Endothelial cell (in vitro differentiated cells): ENCODE data around the gene GAREM2. TPM values are rescaled to one million over a fixed set of nuclear protein-coding genes. Genes with fewer than 3 reads are reported as not detected.
"Not testable (repeated sequence)": the region's sequence is repeated elsewhere in the genome, so short reads cannot be mapped to it uniquely, and the experiment has no call there.

Source experiments
- DNase-seq: peaks from one replicate; pipeline ENCODE4 v3.0.0; 2021; ENCODE audit warnings: low spot score
- H3K27ac Mint-ChIP-seq: one replicate; pipeline ENCODE4 v1.8.0; 2021; ENCODE audit warnings: mixed read lengths, inconsistent platforms; ENCODE audit not compliant: unreplicated experiment
- H3K27me3 Mint-ChIP-seq: one replicate; pipeline ENCODE4 v1.8.0; 2021; ENCODE audit warnings: mild to moderate bottlenecking, moderate library complexity, mixed read lengths, inconsistent platforms; ENCODE audit not compliant: unreplicated experiment
- H3K36me3 Mint-ChIP-seq: one replicate; pipeline ENCODE4 v1.8.0; 2021; ENCODE audit warnings: mild to moderate bottlenecking, low read depth, mixed read lengths, inconsistent platforms; ENCODE audit not compliant: unreplicated experiment
- H3K4me1 Mint-ChIP-seq: one replicate; pipeline ENCODE4 v1.8.0; 2021; ENCODE audit warnings: mild to moderate bottlenecking, mixed read lengths, inconsistent platforms; ENCODE audit not compliant: unreplicated experiment
- H3K4me3 Mint-ChIP-seq: one replicate; pipeline ENCODE4 v1.8.0; 2021; ENCODE audit warnings: mild to moderate bottlenecking, mixed read lengths, inconsistent platforms; ENCODE audit not compliant: unreplicated experiment
- H3K9me3 Mint-ChIP-seq: one replicate; pipeline ENCODE4 v1.8.0; 2021; ENCODE audit warnings: mixed read lengths, inconsistent platforms; ENCODE audit not compliant: unreplicated experiment
- total RNA-seq: library from RNA; stranded (reverse); fragmentation: NEBNext Ultra II Directional; extraction: Animal tissue kit (Norgen Biotek cat#: 25700); gene quantifications from one replicate; pipeline ENCODE4 v1.2.1, GENCODE V29; 2021; ENCODE audit not compliant: unreplicated experiment
- TF ChIP-seq, protein P1 (sequence below): fragments of 200-600 bp; sonication (generic); IDR thresholded peaks from one replicate; pipeline ENCODE4 v1.5.0; 2021; ENCODE audit warnings: antibody characterized with exemption; ENCODE audit not compliant: unreplicated experiment

Gene GAREM2
- total RNA-seq, 1 donor from 2014 or later, result 4.6 TPM

DNA sequence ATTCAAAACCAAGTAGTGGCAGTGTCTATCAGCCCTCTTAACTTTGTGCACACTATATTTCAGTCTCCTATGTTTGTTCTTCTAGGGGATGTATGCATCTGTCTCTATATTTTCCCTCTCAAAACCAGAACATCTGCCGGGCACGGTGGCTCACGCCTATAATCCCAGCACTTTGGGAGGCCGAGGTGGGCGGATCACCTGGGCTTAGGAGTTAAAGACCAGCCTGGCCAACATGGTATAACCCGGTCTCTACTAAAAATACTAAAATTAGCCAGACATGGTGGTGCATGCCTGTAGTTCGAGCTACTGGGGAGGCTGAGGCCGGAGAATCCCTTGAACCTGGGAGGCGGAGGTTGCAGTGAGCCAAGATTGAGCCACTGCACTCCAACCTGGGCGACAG lies 9.9 kb upstream of the GAREM2 start:
- no peak for DNase-seq
- Mint-ChIP-seq H3K9me3 (no peaks in the 10 kb centered on the region), H3K27me3 (peaks cover 2% of the 10 kb centered on the region), H3K4me3 (no peak overlapping the region), H3K4me1 (peaks cover 8% of the 10 kb centered on the region), H3K36me3 (no peaks in the 10 kb centered on the region), H3K27ac (no peak overlapping the region)
- TF ChIP-seq, protein P1, sequence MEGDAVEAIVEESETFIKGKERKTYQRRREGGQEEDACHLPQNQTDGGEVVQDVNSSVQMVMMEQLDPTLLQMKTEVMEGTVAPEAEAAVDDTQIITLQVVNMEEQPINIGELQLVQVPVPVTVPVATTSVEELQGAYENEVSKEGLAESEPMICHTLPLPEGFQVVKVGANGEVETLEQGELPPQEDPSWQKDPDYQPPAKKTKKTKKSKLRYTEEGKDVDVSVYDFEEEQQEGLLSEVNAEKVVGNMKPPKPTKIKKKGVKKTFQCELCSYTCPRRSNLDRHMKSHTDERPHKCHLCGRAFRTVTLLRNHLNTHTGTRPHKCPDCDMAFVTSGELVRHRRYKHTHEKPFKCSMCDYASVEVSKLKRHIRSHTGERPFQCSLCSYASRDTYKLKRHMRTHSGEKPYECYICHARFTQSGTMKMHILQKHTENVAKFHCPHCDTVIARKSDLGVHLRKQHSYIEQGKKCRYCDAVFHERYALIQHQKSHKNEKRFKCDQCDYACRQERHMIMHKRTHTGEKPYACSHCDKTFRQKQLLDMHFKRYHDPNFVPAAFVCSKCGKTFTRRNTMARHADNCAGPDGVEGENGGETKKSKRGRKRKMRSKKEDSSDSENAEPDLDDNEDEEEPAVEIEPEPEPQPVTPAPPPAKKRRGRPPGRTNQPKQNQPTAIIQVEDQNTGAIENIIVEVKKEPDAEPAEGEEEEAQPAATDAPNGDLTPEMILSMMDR, result no peak

DNA sequence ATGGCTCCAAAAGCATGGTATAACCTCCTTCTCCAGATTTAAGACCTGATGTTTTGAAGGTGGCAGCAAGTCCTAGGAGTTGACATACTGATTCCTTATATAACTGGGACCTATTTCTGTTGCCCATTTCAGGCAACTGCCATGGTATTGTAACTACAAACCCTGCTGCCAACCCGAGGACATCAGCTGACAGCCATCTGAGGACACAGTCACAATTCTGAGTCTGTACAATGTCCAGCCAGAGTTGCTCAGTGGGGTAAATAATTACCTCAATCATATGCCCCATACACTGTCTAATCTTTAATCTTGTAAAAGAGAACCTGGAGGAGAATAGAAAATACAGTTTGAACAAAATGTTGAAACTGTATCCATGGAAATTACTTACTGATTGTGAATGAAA lies 8.7 kb upstream of the GAREM2 start:
- H3K9me3 Mint-ChIP-seq, result no peaks in the 10 kb centered on the region
- peaks cover 2% of the 10 kb centered on the region for H3K27me3 Mint-ChIP-seq
- H3K27ac Mint-ChIP-seq, result no peak overlapping the region
- no peak overlapping the region for H3K4me3 Mint-ChIP-seq
- H3K36me3 Mint-ChIP-seq, result no peaks in the 10 kb centered on the region
- peaks cover 6% of the 10 kb centered on the region for H3K4me1 Mint-ChIP-seq
- TF ChIP-seq, protein P1, result no peak
- DNase-seq, result no peak

DNA sequence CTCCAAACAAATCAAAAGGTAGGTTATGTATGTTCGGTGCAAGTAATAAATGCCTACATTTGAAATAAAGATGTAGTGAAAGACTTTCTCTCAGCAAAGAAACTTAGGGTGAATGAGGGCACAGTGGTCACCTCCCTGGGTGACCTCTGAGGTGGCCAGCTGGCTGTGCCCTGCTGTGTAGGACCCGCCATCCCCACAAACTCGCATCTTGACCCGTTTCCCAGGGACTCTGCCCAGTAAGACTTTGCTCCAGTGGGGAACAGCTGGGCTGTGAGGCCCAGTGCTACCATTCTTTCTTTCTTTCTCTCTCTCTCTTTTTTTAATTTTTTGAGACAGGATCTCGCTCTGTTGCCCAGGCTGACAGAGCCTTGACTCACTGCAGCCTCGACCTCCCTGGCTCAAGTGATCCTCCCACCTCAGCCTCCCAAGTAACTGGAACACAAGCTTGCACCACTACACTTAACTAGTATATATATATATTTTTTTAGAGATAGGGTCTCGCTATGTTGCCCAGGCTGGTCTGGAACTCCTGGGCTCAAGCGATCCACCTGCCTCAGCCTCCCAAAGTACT lies 8.2 kb upstream of the GAREM2 start:
- H3K9me3 Mint-ChIP-seq, result no peaks in the 10 kb centered on the region
- H3K27me3 Mint-ChIP-seq, result peaks cover 2% of the 10 kb centered on the region
- peaks cover 6% of the 10 kb centered on the region for H3K4me1 Mint-ChIP-seq
- no peak overlapping the region for H3K27ac Mint-ChIP-seq
- H3K36me3 Mint-ChIP-seq, result no peaks in the 10 kb centered on the region
- H3K4me3 Mint-ChIP-seq, result no peak overlapping the region
- TF ChIP-seq, protein P1, result no peak
- DNase-seq, result no peak

DNA sequence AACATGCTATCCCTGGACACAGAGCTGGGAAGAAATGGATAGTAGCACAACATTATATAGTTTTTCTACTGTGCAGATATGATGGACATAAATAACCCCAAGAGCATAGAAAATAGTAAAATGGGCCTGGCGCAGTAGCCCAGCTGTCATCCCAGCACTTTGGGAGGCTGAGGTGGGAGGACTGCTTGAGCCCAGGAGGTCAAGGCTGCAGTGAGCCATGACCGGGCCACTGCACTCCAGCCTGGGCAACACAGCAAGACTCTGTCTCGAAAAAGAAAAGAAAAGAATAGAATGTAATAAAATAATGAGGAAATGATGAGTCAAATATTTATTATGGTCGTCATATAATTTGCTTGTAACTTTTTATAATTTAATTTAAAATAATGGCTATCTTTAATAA lies 7.5 kb upstream of the GAREM2 start:
- no peak overlapping the region for H3K4me3 Mint-ChIP-seq
- H3K9me3 Mint-ChIP-seq, result no peaks in the 10 kb centered on the region
- TF ChIP-seq, protein P1, result no peak
- peaks cover 2% of the 10 kb centered on the region for H3K27me3 Mint-ChIP-seq
- no peaks in the 10 kb centered on the region for H3K36me3 Mint-ChIP-seq
- H3K4me1 Mint-ChIP-seq, result peaks cover under 1% of the 10 kb centered on the region
- no peak for DNase-seq
- no peak overlapping the region for H3K27ac Mint-ChIP-seq

DNA sequence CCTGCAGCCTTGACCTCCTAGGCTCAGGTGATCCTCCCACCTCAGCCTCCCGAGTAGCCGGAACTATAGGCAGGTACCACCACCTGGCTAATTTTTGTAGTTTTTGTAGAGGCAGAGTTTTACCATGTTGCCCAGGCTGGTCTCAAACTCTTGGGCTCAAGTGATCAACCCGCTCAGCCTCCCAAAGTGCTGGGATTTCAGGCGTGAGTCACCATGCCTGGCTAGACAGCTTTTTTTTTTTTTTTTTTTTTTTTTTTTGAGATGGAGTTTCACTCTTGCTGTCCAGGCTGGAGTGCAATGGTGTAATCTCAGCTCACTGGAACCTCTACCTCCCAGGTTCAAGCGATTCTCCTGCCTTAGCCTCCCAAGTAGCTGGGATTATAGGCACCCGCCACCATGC lies 6.3 kb upstream of the GAREM2 start:
- not testable (repeated sequence) for H3K27ac Mint-ChIP-seq, DNase-seq, H3K4me3 Mint-ChIP-seq, H3K4me1 Mint-ChIP-seq, H3K9me3 Mint-ChIP-seq, H3K27me3 Mint-ChIP-seq, H3K36me3 Mint-ChIP-seq

DNA sequence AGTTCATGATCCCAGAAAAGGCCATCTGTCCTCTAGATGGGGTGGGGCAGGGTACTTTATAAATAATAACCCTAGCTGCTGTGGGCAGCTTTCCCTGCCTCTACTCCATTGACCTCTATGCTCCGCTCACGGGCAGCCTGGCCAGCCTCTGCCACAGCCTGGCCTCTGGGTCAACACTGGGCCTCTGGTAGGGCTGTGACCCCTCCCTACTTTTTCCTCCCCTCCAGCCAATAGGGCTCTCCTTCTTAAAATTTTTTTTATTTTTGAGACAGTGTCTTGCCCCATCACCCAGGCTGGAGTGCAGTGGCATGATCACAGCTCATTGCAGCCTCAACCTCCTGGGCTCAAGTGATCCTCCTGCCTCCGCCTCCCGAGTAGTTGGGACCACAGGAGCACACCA lies 4.1 kb upstream of the GAREM2 start:
- no peaks in the 10 kb centered on the region for H3K4me1 Mint-ChIP-seq
- H3K36me3 Mint-ChIP-seq, result no peaks in the 10 kb centered on the region
- H3K9me3 Mint-ChIP-seq, result no peaks in the 10 kb centered on the region
- TF ChIP-seq, protein P1, result no peak
- H3K27me3 Mint-ChIP-seq, result peaks cover 15% of the 10 kb centered on the region
- H3K27ac Mint-ChIP-seq, result no peak overlapping the region
- H3K4me3 Mint-ChIP-seq, result no peak overlapping the region
- DNase-seq, result no peak
